Suppressor macrophage (primary cell): ENCODE results near the gene EFCAB12.
"Not testable (repeated sequence)": the region's sequence is repeated elsewhere in the genome, so short reads cannot be mapped to it uniquely, and the experiment has no call there.

ENCODE experiments used
- DNase-seq, 4 experiments: peaks; one replicate each; pipeline ENCODE4 v3.0.0-alpha.2; 2020 to 2022

EFCAB12 gene

DNA sequence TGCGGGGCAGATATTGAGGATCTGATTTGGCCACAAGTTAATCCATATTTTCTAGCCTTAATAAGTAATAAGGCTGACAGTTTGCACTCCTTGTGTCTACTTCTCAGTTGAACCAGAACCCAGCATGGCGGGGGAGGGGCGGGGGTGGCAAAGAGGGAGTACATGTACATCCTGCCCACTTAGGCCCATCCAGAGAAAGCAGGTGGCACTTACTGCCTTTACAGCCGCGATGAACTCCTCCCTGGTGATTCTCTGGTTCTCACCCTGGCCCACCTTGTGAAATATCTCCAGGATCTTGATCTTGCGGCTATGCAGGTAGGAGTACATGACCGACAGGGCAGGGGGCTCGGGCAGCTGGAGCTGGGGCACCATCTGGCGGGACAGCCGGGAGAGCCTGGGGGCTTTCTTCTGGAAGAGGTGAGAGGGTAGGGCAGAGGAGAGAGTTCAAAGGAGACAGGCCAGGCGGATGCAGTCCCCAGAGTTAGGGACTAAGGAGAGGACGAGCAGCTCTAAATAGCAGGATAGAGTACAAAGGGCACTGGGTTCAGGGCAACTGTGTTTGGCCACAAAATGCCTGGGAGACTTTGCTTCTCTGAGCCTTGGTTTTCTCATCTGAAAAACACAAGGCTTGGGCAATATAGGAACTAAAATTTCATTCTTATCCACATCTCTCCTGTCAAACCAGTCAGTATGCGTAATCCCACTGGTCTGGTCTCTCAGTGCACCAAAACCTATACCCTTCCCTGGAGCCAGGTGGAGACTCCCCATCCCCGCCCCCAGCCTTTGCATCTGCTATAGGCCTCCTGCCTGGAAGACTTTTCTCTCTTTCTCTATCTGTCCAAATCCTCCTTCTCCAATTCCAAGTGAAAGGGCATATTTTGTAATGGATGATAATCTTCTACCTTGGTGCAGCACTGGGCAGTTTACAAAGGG, 10.1 kb downstream of the EFCAB12 start:
- no peak for DNase-seq

DNA sequence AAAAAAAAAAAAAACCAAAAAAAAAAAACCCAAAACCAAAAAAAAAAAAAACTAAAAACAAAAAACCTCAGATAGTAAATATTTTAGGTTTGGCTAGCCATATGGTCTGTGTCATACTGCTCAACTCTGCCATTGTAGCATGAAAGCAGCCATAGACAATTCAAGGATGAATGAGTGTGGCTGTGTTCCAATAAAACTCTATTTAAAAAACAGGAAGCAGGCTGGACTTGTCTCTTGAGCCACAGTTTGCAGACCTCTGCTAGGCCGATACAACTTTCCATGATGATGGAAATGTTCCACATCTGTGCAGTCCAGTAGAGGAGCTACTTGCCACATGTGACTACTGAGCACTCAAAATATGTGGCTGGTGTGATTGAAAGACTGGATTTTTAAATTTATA, 11.1 kb downstream of the EFCAB12 start:
- peak in 3 of 4 experiments; percentile 45 to 54 (median 46) for DNase-seq

DNA sequence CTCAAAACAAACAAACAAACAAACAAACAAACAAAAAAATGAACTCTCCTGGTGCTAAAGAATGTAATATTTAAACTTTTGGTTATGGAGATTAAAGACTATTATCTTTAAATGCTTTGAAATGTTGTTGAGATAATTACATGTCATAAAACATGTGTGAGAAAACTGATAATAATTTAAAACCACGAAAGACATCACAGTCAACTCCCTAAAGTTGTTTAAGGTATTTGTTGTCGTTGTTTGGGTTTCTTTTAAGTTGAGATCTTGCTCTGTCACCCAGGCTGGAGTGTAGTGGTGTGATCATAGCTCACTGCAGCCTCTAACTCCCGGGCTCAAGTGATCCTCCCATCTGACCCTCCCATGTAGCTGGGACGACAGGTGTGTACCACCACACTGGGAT, 12.0 kb downstream of the EFCAB12 start:
- DNase-seq, result no peak

DNA sequence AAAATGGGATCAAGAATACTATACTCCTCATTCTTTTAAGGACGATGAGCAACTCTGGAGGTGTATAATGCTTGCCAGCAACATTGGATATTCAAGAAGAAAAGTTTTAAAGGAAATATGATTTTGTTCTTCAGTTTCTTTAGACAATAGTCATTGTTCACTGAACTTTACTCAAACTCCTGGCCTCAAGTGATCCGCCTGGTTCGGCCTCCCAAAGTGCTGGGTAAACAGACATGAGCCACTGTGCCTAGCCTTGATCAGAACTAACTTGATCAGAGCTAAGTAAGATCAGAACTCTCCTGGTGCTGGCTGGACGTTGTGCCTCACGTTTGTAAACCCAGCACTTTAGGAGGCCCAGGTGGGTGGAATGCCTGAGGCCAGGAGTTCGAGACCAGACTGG, 12.6 kb downstream of the EFCAB12 start:
- DNase-seq, result no peak

DNA sequence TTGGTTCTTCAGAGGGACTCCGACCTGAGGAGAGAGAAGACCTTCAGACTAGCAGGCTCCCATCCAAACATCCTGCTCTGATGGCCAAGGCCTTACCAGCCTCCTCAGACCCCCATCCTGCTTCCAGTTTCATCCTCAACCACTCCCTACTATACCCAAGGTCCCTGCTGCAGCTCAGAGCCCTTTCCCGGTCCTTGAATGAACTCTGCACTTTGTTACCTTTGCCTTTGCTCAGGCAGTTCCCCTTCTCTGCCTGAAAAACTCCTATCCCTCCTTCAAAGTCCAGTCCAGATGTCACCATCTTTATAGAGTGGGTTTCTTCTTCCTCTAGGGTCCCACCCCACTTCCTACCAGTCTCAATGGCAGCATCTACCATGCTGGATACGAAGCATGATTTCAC, 13.1 kb downstream of the EFCAB12 start:
- no peak for DNase-seq

DNA sequence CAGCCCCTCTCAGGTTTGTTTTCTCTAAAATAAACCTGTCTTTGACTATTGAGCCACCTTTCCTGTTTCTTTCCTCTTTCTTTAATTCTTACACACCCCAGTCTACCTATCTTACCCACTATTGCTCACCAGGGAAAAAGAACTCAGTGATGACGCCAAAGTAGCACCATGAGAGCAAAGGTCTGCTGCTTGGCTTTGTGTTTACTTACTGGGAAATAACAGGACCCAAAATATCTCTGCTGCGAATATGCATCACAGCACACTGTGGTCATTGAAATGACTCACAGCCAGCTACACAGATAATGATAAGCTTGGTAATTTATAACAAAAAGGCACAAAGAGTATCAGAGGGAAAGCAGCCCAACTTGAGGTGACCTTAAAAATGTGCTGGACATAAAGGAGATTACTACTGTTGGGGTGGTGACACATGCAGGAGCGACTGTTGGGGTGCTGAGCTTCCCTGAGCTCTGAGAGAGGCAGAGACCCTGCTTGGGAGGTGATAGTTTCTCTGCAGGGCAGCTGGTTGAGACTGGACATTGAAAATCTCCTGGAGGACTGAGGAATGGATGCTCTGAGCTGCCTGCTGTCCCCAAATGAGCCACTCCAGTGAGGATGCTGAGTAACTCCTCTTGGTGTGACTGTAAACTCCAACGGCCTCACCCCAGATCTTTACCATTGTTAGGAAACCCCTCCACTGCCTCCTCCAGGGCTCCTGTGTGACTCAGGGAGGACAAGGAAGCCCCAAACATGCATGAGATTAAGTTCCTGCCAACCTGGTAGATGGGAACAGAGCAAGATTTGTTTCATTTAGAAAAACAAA, 14.5 kb downstream of the EFCAB12 start:
- no peak for DNase-seq

DNA sequence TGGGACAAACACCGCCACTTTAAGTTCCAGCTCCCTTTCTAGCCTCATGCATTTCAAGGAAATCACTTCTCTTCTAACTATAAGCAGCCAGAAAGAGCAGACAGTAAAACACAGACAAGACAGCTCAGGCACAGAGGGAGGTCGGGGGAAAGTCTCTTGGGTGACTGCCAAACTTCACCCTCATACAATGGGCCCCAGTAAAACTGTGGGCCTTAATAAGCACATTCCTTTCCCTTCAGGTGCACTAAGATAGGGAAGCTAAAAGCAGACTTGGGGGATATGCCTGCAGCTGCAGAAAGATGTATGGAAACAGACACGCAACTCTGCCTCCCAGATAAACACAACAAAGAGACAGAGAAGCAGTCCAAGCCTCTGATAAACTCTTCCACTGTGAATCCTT, 15.2 kb downstream of the EFCAB12 start:
- DNase-seq, result not testable (repeated sequence)

DNA sequence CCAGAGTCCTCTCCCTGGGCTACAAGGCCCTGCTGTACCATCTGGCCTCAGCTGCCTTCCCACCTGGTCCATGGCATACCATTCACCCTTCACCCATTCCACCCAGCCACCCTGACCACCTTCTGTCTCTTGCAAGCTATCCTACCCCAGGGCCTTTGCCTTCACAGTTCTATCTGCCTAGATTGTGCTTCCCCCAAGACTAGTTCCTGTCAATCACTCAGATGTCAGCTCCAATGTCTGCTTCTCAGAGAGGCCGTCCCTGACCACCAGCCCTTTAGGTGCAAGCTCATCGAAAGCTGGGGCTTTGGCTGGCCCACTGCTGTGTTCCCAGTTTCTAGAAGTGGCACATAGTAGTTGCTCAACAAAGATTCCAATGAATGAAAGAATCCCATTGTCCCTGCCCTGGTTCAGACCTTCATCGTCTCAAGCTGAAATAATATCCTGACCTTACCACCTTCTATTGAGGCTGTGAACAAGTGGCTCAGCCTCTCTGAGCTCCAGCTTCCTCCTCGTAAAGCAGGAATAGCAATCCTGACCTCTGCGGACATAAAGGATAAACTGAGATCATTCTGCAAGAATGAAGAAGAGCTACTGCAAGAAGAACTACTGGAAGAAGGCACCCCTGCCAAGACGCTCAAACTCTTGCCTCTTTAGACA, 15.8 kb downstream of the EFCAB12 start:
- no peak for DNase-seq

DNA sequence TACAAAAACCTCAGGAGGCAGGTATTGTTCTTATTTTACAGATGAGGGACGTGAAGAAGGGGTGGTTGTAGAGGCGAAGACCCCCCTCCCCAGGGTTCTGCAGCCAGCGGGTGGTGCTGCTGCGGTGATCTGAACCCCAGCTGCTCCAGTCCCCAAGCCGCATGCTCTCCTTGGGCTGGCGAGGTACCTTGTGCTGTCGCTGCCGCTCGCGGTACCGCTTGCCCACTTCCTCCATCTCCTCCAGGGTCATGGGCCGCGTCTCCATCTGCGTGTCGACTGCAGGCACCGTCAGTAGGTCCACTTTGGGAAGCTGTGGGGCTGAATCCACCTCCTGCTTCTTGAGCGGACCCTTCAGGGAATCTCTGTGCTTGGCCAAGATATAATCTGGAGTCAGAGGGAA, 17.5 kb downstream of the EFCAB12 start:
- no peak for DNase-seq

DNA sequence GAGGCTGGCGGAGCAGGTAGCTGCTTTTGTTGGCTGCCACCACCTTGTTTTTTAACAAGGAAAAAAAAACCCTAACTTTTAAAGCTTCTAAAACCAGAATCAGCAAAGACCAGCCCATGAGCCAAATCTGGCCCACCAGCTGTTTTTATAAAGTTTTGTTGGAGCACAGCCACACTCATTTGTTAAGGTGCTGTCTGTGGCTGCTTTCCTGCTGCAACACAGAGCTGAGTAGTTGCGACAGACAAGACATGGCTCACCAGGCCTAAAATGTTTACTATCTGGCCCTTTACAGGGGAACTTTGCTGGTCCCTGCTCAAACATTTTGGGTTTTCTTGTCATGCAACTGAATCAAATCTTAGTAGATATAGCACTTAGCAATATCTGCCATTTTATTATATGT, 18.9 kb downstream of the EFCAB12 start:
- no peak for DNase-seq

DNA sequence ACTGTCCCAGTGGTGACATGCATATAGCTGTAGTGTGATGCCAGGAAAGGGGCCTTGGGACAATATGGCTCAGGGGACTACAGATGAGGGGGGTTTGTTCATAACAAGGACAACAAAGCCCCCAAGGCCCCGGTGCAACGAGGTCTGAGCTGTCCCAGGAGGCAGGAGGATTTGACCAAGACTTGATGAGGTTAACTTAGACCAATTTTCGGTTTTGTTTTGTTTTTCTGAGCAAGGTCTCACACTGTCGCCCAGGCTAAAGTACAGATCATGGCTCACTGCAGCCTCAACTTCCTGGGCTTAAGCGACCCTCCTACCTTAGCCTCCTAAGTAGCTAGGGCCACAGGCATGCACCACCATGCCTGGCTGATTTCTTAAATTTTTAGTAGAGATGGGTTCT, 23.8 kb downstream of the EFCAB12 start:
- DNase-seq, result no peak

DNA sequence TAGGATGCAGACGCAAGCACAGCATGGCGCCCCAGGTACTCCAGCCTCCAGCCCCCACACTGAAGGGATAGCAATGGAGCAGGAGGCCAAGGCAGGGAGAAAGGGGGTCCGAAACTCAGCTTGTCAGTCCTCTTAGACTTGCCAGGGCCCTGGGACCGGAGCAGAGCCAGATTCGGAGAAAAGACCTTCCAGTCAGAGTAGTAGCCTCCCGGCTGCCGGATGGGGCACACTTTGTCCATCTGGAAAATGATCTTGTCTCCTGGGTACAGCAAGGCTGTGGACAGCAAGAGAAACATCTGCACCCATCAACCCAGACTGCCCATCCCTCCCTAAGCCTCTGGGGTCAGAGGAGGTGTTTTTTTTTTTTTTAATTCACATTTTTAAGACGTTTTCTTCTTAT, 24.3 kb downstream of the EFCAB12 start:
- no peak for DNase-seq

DNA sequence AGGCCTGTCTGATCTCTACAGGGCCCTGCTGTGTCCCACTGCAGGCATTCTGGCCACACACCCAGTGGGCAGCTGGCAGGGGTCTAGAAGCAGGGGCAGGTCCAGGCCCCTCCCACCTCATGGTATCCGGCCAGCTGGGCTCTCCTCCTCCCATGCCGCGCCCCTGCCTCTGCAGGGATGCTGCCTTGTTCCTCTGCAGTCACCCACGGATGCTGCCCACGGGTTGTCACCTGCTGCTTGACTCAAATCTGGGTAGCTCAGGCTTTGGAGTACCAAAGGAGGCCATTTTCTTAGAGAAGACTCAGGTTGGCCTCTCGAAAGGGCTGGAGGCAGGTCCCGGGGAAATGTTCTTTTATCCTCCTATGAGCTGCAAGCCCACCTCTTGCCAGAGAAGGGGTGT, 25.0 kb downstream of the EFCAB12 start:
- peak in 1 of 4 experiments; percentile 50 for DNase-seq

DNA sequence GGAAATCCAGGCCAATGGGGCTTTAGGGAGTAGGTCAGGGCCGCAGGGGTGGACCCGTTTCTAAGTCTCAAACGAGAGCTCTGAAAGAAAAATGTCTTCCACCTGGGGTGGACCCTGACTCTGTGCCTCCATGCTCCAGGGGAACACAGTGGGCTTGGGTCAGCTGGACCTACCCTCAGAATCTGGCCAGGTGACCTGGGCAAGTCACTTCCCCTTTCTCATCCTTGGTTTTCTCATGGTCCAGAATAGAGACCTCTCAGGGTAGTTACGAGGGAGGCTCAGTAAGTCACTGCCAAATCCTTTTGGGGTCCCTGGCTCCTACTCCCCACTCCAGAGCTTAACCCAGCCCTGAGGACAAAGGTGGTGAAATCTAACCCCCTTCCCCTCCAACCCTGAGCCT, 25.8 kb downstream of the EFCAB12 start:
- no peak for DNase-seq

DNA sequence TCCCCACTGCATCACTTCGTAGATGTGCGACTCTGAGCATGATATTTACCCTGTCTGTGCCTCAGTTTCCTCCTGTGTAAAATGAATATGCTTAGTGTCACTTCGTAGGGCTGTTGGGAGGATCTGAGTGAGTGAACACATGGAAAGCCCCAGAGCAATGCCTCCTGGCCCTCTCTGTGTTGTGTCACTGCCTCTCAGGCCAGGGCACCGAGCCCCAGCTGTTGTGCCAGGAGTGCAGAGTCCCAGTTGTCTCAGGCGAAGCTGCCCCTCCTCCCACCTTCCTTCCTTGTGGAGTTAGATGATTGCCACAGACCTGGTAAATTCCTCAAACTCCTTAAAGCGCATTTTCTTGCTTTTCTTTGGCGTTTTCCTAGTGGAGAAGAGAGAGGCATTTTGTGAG, 26.2 kb downstream of the EFCAB12 start:
- DNase-seq, result no peak

DNA sequence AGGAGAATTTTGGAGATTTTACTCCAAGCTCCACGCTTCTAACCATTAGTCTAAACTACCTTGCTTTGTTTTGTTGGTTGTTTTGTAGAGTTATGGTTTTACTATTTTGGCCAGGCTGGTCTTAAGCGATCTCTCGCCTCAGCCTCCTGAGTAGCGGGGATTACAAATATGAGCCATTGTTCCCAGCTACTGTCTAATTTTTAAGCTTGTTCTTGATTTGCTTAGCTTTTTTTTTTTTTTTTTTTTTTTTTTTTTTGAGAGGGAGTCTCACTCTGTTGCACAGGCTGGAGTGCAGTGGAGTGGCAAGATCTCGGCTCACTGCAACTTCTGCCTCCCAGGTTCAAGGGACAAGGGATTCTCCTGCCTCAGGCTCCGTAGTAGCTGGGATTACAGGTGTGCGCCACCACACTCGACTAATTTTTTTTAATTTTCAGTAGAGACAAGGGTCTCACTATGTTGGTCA, 28.5 kb downstream of the EFCAB12 start:
- no peak for DNase-seq

DNA sequence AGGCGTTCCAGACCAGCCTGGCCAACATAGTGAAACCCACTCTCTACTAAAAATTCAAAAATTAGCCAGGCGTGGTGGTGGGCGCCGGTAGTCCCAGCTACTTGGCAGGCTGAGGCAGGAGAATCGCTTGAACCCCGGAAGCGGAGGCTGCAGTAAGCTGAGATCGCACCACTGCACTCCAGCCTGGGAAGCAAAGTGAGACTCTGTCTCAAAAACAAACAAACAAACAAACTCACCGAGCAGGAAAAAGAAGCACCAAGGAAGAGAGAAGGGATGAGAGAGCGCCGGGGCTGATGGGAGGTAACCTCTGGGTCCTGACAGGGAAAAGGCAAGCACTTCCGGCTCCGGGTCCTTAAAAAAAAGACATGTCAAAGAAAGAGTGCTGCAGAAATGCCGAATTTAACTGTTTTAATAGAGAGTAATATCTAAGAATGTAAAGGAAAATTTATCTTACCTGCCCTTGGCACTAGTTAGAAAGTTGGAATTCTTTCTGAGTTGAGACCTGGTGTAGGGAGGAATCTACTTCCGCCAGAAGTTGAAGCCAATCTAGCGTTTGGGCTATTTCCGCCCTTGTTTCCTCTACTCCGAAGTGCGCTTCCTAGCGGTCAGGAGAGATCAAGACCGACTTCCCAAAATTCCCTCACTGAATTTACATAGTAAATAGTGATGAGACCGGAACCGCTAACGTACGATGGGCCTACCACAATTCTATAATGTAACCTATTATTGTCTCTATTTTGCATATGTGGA, 29.1 kb downstream of the EFCAB12 start:
- DNase-seq, result peak; percentile 92 to 98 (median 96)

DNA sequence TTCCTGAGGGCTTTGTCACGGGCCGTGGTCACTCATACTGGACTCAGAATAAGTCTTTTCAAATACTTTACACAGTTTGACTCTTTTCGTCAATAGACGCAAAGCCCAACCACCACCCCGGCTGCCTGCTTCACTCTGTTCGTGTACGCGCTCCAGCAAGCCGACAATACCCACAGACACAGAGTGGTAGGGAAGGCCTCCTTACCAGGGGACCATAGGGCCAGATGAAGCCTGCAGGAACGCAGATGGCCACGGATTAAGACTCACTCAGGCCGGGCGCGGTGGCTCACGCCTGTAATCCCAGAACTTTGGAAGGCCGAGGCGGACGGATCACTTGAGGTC, 29.7 kb downstream of the EFCAB12 start:
- DNase-seq, result peak; percentile 17 to 39 (median 28)

DNA sequence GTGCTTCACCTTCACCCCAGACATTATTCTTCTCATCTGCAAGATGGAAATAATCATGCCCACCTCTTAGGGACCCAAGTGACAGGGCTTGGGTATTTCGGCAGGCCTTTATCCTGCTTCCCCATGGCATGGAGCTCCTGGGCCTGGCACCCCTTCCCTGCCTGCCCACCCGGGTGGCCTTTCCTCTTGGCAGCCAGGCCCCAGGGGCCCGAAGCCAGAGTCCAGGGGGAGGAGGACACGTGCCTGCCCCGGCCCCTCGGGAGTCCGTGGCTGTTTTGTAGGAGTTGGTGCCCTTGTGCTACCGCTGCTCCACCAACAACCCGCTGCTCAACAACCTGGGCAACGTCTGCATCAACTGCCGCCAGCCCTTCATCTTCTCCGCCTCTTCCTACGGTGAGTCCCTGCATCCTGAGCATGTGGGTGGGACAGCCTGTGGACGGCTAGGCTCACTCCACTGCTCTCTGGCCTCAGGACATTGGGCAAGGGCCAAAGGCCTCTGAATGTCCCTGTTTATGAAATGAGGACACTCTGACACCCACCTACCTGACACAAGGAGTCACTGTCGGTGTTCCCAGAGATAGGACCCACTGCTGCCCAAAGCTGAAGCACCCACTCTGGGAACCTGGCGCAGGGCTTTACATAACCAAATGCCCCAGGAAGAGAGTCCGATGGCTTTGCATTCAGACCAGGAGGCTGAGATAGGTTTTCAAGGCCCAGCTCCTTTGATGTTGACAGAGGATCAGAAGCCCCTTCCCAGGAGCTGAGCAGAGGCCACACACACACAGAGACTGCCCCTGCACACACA, 34.5 kb downstream of the EFCAB12 start:
- not testable (repeated sequence) for DNase-seq

DNA sequence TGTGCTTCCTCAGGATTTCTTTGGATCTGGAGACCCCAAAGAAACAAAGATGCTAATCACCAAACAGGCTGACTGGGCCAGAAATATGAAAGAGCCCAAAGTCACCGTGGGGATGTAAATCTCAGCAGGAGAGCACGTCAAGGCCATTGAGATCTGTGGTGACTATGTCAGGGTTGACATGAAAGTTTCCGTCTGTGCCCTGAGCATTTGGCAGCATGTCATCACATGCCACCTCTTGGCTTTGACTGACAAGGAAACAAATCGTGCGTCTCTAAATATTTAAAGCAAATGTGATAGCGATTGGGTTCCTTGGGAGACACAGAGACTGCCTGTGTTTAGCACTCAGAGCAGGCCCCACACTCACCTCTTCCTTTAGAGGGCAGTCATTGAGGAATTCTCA, 35.2 kb downstream of the EFCAB12 start:
- no peak for DNase-seq

DNA sequence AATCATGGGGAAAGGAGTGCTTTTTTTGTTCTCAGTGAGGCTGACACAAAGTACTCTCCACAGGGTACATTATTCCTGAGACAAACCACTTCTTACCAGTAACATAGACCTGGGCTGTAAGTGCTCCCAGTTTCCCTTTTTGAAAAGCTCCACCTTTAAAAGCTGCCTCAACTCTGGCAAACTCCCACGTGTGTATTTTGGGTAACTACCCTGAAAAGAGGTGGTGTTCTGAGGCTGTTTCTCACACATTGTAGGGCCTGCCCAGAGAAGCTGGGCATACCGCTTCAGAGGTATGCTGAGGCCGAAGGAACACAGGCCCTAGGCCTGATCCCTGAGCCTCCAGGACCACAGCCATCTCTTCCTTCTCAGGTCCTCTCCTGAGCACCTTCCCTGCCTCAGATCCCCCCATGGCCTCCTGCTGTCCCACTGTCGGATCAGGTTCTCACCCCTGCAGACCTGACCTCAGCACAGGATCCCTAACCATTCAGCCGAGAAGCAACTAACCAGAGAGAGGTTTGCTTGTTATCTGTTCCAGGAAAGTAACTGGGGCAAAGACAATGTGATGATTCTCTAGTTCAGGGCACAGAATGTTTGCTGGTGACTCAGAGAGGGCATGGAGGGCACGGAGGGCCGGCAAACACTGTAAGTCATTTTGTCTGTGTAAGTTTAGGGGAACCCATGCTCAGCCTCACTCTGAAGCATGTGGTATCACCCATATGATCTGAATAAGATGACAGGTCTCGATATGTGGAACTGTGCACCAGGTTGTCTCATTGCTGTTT, 36.1 kb downstream of the EFCAB12 start:
- DNase-seq, result not testable (repeated sequence)
